RWPE2 (cell line): Measurements from ENCODE around the gene ZNF479.
"Not testable (repeated sequence)": the region's sequence is repeated elsewhere in the genome, so short reads cannot be mapped to it uniquely, and the experiment has no call there.

ENCODE experiments used
- ATAC-seq: fragments of 200-7000 bp; cut with Tn5 transposase; 3 replicates; pipeline ENCODE4 v1.9.1; 2021; ENCODE audit warnings: low read depth
- DNase-seq: peaks from one replicate; pipeline ENCODE4 v3.0.0-alpha.2; 2020; ENCODE audit warnings: low spot score
- H3K27ac ChIP-seq: fragments of 450-650 bp; 2 replicates; pipeline ENCODE4 v1.5.1; 2017; ENCODE audit warnings: mild to moderate bottlenecking; ENCODE audit not compliant: poor library complexity, severe bottlenecking
- H3K27me3 ChIP-seq: fragments of 250-450 bp; sonication (Bioruptor Pico); 2 replicates; pipeline ENCODE4 v1.5.1; 2021; ENCODE audit warnings: mild to moderate bottlenecking, moderate library complexity; ENCODE audit not compliant: insufficient read depth, poor library complexity, severe bottlenecking
- H3K36me3 ChIP-seq: fragments of 250-450 bp; sonication (Bioruptor Pico); 2 replicates; pipeline ENCODE4 v1.5.1; 2020; ENCODE audit warnings: low read depth, mild to moderate bottlenecking, moderate library complexity
- H3K4me1 ChIP-seq: fragments of 250-450 bp; sonication (Bioruptor Pico); 2 replicates; pipeline ENCODE4 v1.5.1; 2021; ENCODE audit warnings: mild to moderate bottlenecking, moderate library complexity; ENCODE audit not compliant: insufficient read depth, poor library complexity, severe bottlenecking
- H3K4me3 ChIP-seq: fragments of 250-450 bp; sonication (Bioruptor Pico); 2 replicates; pipeline ENCODE4 v1.5.1; 2021; ENCODE audit warnings: mild to moderate bottlenecking, moderate library complexity; ENCODE audit not compliant: severe bottlenecking
- H3K9me3 ChIP-seq: fragments of 250-450 bp; sonication (Bioruptor Pico); 2 replicates; pipeline ENCODE4 v1.5.1; 2021; ENCODE audit warnings: mild to moderate bottlenecking, moderate library complexity; ENCODE audit not compliant: severe bottlenecking
- CTCF ChIP-seq: fragments of 450-650 bp; IDR thresholded peaks from one replicate; pipeline ENCODE4 v1.5.1; 2017; ENCODE audit warnings: mild to moderate bottlenecking, moderate library complexity; ENCODE audit not compliant: poor library complexity, severe bottlenecking

ZNF479 gene

GRCh38 chr7:57132336-57132735 is at the start of gene ZNF479:
ZNF479 (minus strand) TSS chr7:57132436; CDS start chr7:57132324, 112 bp downstream.
- not testable (repeated sequence) for H3K4me3 ChIP-seq, H3K27me3 ChIP-seq, H3K4me1 ChIP-seq, H3K9me3 ChIP-seq, H3K27ac ChIP-seq, DNase-seq, H3K36me3 ChIP-seq, ATAC-seq

GRCh38 chr7:57182031-57182430 is 49.8 kb upstream of the ZNF479 start:
- ATAC-seq (no peak), DNase-seq (no peak)
- Histone ChIP-seq H3K27me3 (no peaks in the 10 kb centered on the region), H3K4me3 (no peak overlapping the region), H3K4me1 (no peaks in the 10 kb centered on the region), H3K9me3 (peaks cover 3% of the 10 kb centered on the region), H3K27ac (no peak overlapping the region), H3K36me3 (no peaks in the 10 kb centered on the region)
- TF ChIP-seq CTCF: no peak

- H3K9me3 ChIP-seq: peaks cover 3% of the 10 kb centered on the region
- no peaks in the 10 kb centered on the region for H3K4me1 ChIP-seq
- no peak overlapping the region for H3K4me3 ChIP-seq
Measured at GRCh38 chr7:57181281-57181680, 49.0 kb upstream of the ZNF479 start.

GRCh38 chr7:57179776-57180415 is 47.7 kb upstream of the ZNF479 start:
- Histone ChIP-seq H3K4me1 (no peaks in the 10 kb centered on the region), H3K27me3 (no peaks in the 10 kb centered on the region), H3K27ac (no peak overlapping the region), H3K9me3 (no peaks in the 10 kb centered on the region), H3K36me3 (no peaks in the 10 kb centered on the region), H3K4me3 (no peak overlapping the region)
- DNase-seq (no peak), ATAC-seq (no peak)
- no peak for TF ChIP-seq CTCF

More at GRCh38 chr7:57181281-57181680, 49.0 kb upstream of the ZNF479 start:
- TF ChIP-seq CTCF: no peak
- DNase-seq (no peak), ATAC-seq (no peak)
- no peaks in the 10 kb centered on the region for H3K36me3 ChIP-seq
- H3K27ac ChIP-seq: no peak overlapping the region
- H3K27me3 ChIP-seq: no peaks in the 10 kb centered on the region

- Histone ChIP-seq H3K36me3 (no peaks in the 10 kb centered on the region), H3K27ac (no peak overlapping the region), H3K4me3 (no peak overlapping the region), H3K9me3 (no peaks in the 10 kb centered on the region), H3K27me3 (no peaks in the 10 kb centered on the region), H3K4me1 (no peaks in the 10 kb centered on the region)
- no peak for DNase-seq
- TF ChIP-seq CTCF: no peak
- no peak for ATAC-seq
Measured at GRCh38 chr7:57178768-57179139, 46.5 kb upstream of the ZNF479 start.
